GM13976 (cell line): ENCODE results near the gene SLC5A6.

Experiments
- DNase-seq: peaks from one replicate; pipeline ENCODE4 v3.0.0; 2012; ENCODE audit warnings: low spot score
- CTCF ChIP-seq: IDR thresholded peaks from 2 replicates; pipeline ENCODE4 v1.5.1; 2012; ENCODE audit warnings: borderline replicate concordance, mild to moderate bottlenecking; ENCODE audit not compliant: insufficient read depth; ENCODE audit errors: extremely low read depth, missing control alignments, control extremely low read depth
- in situ Hi-C: fragments of 300-500 bp; cut with MboI; formaldehyde crosslinking; loops from one replicate; pipeline ENCODE4 v1.12.0; 2022; ENCODE audit warnings: low sequenced_read_pairs, mixed read lengths, inconsistent platforms; ENCODE audit not compliant: unreplicated experiment

Gene SLC5A6

DNA sequence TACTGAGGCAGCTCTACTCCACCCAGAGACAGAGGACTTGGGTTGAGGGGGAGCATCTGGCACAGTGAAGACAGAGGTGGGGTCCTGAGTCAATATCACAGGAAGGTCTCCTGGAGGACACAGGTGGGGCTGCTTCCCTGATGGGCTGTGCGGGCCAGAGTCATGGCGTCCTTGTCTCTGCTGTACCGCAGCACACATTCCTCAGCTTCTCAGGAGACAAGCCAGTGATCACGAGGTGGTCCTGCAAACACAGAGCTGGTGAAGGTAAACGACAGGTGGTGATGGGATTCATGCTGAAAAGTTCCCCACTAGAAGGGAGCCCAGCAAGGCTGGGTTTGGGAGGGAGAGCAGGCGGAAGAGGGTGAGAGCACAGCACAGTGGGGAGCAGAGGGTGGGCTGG, 53.6 kb downstream of the SLC5A6 start:
- DNase-seq = no peak
- in situ Hi-C loops = no loop called here
- no peak for TF ChIP-seq CTCF

DNA sequence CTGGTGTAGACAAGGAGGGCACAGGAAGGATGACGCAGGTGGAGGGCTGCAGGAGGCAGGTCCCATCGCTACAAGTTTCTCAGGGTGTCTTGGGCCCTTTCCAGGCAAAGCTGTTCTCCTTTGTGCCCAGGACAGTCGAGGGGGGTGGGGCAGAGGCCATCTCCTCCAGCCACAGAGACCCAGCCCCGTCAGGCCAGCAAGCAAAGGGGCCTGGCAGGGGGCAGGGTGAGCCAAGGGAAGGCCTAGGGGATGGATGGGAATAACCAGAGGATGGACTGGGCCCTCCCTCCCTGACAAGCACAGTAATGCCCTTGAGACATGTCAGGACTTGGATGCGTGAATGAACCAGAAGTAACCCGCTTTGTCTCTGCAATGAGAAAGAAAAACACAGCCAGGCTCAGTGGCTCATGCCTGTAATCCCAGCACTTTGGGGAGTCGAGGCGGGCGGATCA, 57.0 kb downstream of the SLC5A6 start:
- in situ Hi-C loops = no loop called here
- TF ChIP-seq CTCF = no peak
- DNase-seq = no peak

DNA sequence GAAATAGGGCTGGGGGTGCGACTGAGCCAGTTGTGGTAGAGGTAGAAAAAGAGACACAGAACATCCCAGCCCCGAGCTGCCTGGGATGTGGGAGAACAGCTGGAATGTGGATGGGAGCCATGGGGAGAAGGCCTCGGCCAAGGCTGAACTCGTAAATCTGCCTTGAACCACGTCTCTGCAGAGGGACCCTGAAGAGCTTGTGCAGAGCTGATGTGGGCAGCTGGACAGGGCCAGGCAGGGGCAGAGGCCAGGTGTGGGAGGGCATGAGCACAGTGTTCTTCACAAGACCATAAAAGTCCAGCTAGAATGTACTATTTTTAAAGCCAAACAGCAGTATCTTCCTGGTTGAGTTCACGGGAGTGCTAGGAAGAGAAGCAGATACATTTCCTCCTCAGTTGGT, 57.6 kb downstream of the SLC5A6 start:
- in situ Hi-C loops = no loop called here
- DNase-seq = no peak

GRCh38 chr2:27152796-27153464, 59.1 kb downstream of the SLC5A6 start:
- in situ Hi-C loops = no loop called here
- no peak for DNase-seq
- TF ChIP-seq CTCF = no peak

More for the DNA sequence above, 57.6 kb downstream of the SLC5A6 start:
- TF ChIP-seq CTCF = no peak

DNA sequence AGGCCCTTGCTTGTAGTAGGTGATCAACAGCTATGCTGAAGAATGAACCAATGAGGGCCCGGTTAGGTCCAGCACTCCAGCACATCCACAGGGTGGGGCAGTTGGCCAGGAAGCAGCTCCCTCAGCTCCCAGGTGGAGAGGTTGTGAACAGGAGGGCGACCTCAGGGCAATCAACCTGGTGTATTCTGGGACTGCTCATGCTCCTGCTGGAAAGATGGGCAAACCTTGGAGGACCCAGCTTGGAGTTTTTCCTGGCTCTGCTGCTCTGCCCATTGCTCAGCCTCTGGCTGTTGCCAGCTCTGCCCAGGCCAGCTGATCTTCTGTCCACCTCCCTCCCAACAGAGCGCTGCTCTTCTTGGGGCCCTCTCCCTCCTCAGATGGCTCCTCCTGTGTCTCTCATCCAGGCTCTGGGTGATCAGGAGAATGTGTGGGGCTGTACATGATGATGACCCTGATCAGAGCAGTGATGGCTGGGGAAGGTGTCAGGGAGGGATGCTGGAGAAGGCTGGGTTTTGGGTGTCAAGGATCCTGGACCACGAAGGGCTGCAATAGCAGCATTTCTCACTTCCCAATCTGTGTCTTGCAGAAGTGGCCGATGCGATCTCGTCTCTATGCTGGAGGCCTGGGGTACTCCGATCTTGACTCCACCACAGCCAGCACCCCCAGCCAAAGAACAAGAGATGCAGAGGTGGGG, 59.8 kb downstream of the SLC5A6 start:
- DNase-seq = no peak
- no peak for TF ChIP-seq CTCF
- in situ Hi-C loops = no loop called here

GRCh38 chr2:27150639-27151230, 61.3 kb downstream of the SLC5A6 start:
- no peak for TF ChIP-seq CTCF
- DNase-seq = no peak
- in situ Hi-C loops = no loop called here
